Adipose tissue (tissue), 3 donors: ENCODE measurements around the gene MOG. TPM values are rescaled to one million over a fixed set of nuclear protein-coding genes. Genes with fewer than 3 reads are reported as not detected.

Experiments used
- H3K27ac ChIP-seq: one replicate; pipeline ENCODE4 v1.5.1; 2013; ENCODE audit warnings: low read depth, low read length
- WGBS, 3 donors: extraction: QIAGEN DNeasy Blood & Tissue Kit; methylation state at CpG; one replicate each; pipeline ENCODE4 v1.1.7; 2013; 5-methylcytosine and 5-hydroxymethylcytosine counted together
- polyA plus RNA-seq, 3 donors: library from polyadenylated mRNA; stranded (reverse); fragments of 200-250 nt; gene quantifications; one replicate each; pipeline ENCODE4 v1.2.3, GENCODE V29; 2013
- donor health status: healthy with polysubstance abuse.
- donor health status: Bipolar disorder and iron deficiency.
- donor health status: healthy.

The MOG gene
- polyA plus RNA-seq, 3 donors: not detected

GRCh38 chr6:29708432-29709179 lies 51.7 kb downstream of the MOG start:
- H3K27ac ChIP-seq: no peak overlapping the region
- WGBS, 3 donors: 54 to 63% (median 57%) methylated on average over 11 of the region's 11 CpGs

- WGBS, 3 donors: 31 to 54% (median 47%) methylated on average over 4 of the region's 4 CpGs
- H3K27ac ChIP-seq: no peak overlapping the region
Measured at GRCh38 chr6:29709188-29709587, 52.3 kb downstream of the MOG start.

- no peak overlapping the region for H3K27ac ChIP-seq
- WGBS, 3 donors: 73 to 81% (median 76%) methylated on average over 8 of the region's 8 CpGs
Measured at GRCh38 chr6:29710281-29710941, 53.5 kb downstream of the MOG start.

GRCh38 chr6:29720863-29721262 lies 64.0 kb downstream of the MOG start:
- whole genome bisulfite sequencing, 3 donors: 17 to 35% (median 27%) methylated on average over 2 of the region's 2 CpGs
- H3K27ac ChIP-seq: no peak overlapping the region

Other genes with a start within 250 kb of the MOG start
- gene OR12D1, start 242.2 kb upstream of the MOG start, polyA plus RNA-seq: not detected
- gene OR10C1, start 217.8 kb upstream of the MOG start, polyA plus RNA-seq: not detected
- gene OR11A1, start 200.0 kb upstream of the MOG start, polyA plus RNA-seq: not detected
- not detected for gene OR2H1, start 199.9 kb upstream of the MOG start, polyA plus RNA-seq
- gene MAS1L, start 169.1 kb upstream of the MOG start, polyA plus RNA-seq: under 1 TPM in 1 of 3 donors, not detected in 2; 0.34 TPM
- 1 to 10 TPM in 1 of 3 donors, under 1 TPM in 2; 0.67 to 2.4 (median 0.77) TPM for gene UBD, start 97.4 kb upstream of the MOG start, polyA plus RNA-seq
- not detected for gene OR2H2, start 72.0 kb upstream of the MOG start, polyA plus RNA-seq
- gene GABBR1, start 23.9 kb upstream of the MOG start, polyA plus RNA-seq: 10 to 100 TPM in 2 of 3 donors, 1 to 10 TPM in 1; 7.0 to 35.0 (median 17.7) TPM
- under 1 TPM in 2 of 3 donors, not detected in 1; 0.34 to 0.61 TPM for gene ZFP57, start 24.1 kb downstream of the MOG start, polyA plus RNA-seq
- gene HLA-F, start 66.3 kb downstream of the MOG start, polyA plus RNA-seq: 10 to 100 TPM; 43.4 to 99.6 (median 88.8) TPM
- under 1 TPM in 1 of 3 donors, not detected in 2; 0.07 TPM for gene HLA-G, start 170.7 kb downstream of the MOG start, polyA plus RNA-seq